MM.1S (cell line): ENCODE measurements around the gene SYNGR4.
A peak's percentile ranks its signal among the peaks of the same experiment; 100 is the strongest.

Source experiments
- DNase-seq: peaks from one replicate; pipeline ENCODE4 v3.0.0-alpha.2; 2015
- H2AFZ ChIP-seq: fragments of 300-600 bp; sonication (generic); 2 replicates; pipeline ENCODE4 v1.6.0; 2016; ENCODE audit warnings: antibody characterized with exemption, low read length
- H3F3A ChIP-seq: fragments of 300-600 bp; sonication (generic); 2 replicates; pipeline ENCODE4 v1.6.1; 2016; ENCODE audit warnings: mild to moderate bottlenecking, antibody characterized with exemption, low read length, moderate library complexity, mixed read lengths; ENCODE audit not compliant: insufficient read depth
- H3K27ac ChIP-seq: fragments of 300-600 bp; sonication (generic); 2 replicates; pipeline ENCODE4 v1.5.1; 2016; ENCODE audit warnings: mild to moderate bottlenecking, low read length
- H3K27me3 ChIP-seq: fragments of 300-600 bp; sonication (generic); replicated peaks from 2 replicates; pipeline ENCODE4 v1.6.0; 2016; ENCODE audit warnings: low read length; ENCODE audit not compliant: insufficient read depth
- H3K36me3 ChIP-seq: fragments of 300-600 bp; sonication (generic); replicated peaks from 2 replicates; pipeline ENCODE4 v1.6.1; 2016; ENCODE audit warnings: mild to moderate bottlenecking, low read length, mixed read lengths; ENCODE audit not compliant: insufficient read depth
- H3K4me1 ChIP-seq: fragments of 300-600 bp; sonication (generic); 2 replicates; pipeline ENCODE4 v1.6.1; 2016; ENCODE audit warnings: low read length, mixed read lengths
- H3K4me2 ChIP-seq: fragments of 300-600 bp; sonication (generic); 2 replicates; pipeline ENCODE4 v1.6.0; 2016; ENCODE audit warnings: low read depth, low read length
- H3K4me3 ChIP-seq: fragments of 300-600 bp; sonication (generic); 2 replicates; pipeline ENCODE4 v1.5.1; 2016; ENCODE audit warnings: low read length, mixed read lengths
- H3K79me2 ChIP-seq: fragments of 300-600 bp; sonication (generic); 2 replicates; pipeline ENCODE4 v1.6.1; 2016; ENCODE audit warnings: mixed run types, low read length, mixed read lengths
- H3K9ac ChIP-seq: fragments of 300-600 bp; sonication (generic); 2 replicates; pipeline ENCODE4 v1.6.1; 2016; ENCODE audit warnings: low read length, mixed read lengths
- H3K9me2 ChIP-seq: fragments of 300-600 bp; sonication (generic); replicated peaks from 2 replicates; pipeline ENCODE4 v1.6.1; 2016; ENCODE audit warnings: mild to moderate bottlenecking, low read length, mixed read lengths; ENCODE audit not compliant: insufficient read depth
- H3K9me3 ChIP-seq: fragments of 300-600 bp; sonication (generic); replicated peaks from 2 replicates; pipeline ENCODE4 v1.6.1; 2016; ENCODE audit warnings: mild to moderate bottlenecking, low read length, mixed read lengths; ENCODE audit not compliant: insufficient read depth
- H4K20me1 ChIP-seq: fragments of 300-600 bp; sonication (generic); 2 replicates; pipeline ENCODE4 v1.6.1; 2016; ENCODE audit warnings: mild to moderate bottlenecking, low read length, moderate library complexity, mixed read lengths; ENCODE audit not compliant: insufficient read depth
- CTCF ChIP-seq: fragments of 300-600 bp; sonication (generic); IDR thresholded peaks from 2 replicates; pipeline ENCODE4 v1.5.1; 2016; ENCODE audit warnings: antibody characterized with exemption, low read length, mixed read lengths
- EZH2 ChIP-seq: fragments of 300-600 bp; sonication (generic); optimal IDR thresholded peaks from 2 replicates; pipeline ENCODE3; 2017; ENCODE audit warnings: low read depth, mild to moderate bottlenecking, antibody characterized with exemption, low read length, mixed read lengths
- EZH2phosphoT487 ChIP-seq: fragments of 300-600 bp; sonication (generic); IDR thresholded peaks from 2 replicates; pipeline ENCODE4 v1.6.1; 2018; ENCODE audit warnings: antibody characterized with exemption, low read length

SYNGR4 gene

DNA sequence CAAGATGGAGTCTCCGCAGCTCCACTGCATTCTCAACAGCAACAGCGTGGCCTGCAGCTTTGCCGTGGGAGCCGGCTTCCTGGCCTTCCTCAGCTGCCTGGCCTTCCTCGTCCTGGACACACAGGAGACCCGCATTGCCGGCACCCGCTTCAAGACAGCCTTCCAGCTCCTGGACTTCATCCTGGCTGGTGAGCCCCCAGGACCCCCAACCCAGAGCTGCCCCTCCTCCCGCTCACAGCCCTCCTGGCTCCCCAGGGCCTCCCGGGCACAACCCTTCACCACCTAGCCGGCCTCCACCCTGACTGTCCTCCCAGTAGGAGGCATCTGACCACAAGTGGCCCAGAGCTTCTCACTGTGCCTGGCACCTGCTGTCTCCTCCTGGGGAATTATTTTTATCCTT lies 9.4 kb downstream of the SYNGR4 start:
- Histone ChIP-seq H3K4me2 (no peak overlapping the region), H3K4me3 (no peak overlapping the region), H3K4me1 (peaks cover 8% of the 10 kb centered on the region), H3K9ac (no peak overlapping the region), H2AFZ (no peak overlapping the region), H3K27ac (no peak overlapping the region), H3K27me3 (no peaks in the 10 kb centered on the region), H3K9me3 (no peaks in the 10 kb centered on the region), H3K79me2 (no peaks in the 10 kb centered on the region), H3K9me2 (no peaks in the 10 kb centered on the region), H3F3A (peaks cover 22% of the 10 kb centered on the region), H3K36me3 (no peaks in the 10 kb centered on the region), H4K20me1 (no peaks in the 10 kb centered on the region)
- no peak for TF ChIP-seq CTCF
- no peak for TF ChIP-seq EZH2
- no peak for TF ChIP-seq EZH2phosphoT487
- DNase-seq = no peak

- H4K20me1 ChIP-seq = no peaks in the 10 kb centered on the region
- no peaks in the 10 kb centered on the region for H3K9me2 ChIP-seq
- H3K79me2 ChIP-seq = peaks cover 15% of the 10 kb centered on the region
- no peak overlapping the region for H2AFZ ChIP-seq
- peaks cover 60% of the 10 kb centered on the region for H3F3A ChIP-seq
- peak overlapping the region; percentile 40; the same call in 1 of the 2 replicates for H3K9ac ChIP-seq
- H3K4me3 ChIP-seq = no peak overlapping the region
- TF ChIP-seq EZH2phosphoT487 (no peak), EZH2 (no peak), CTCF (no peak)
- DNase-seq = peak; percentile 93
- H3K36me3 ChIP-seq = peaks cover 7% of the 10 kb centered on the region; the same call in 1 of the 2 replicates
- no peaks in the 10 kb centered on the region for H3K9me3 ChIP-seq
- H3K4me1 ChIP-seq = peaks cover 32% of the 10 kb centered on the region
- H3K4me2 ChIP-seq = no peak overlapping the region
- H3K27ac ChIP-seq = peak overlapping the region; percentile 95
- no peaks in the 10 kb centered on the region for H3K27me3 ChIP-seq
Measured at GRCh38 chr19:48378194-48378570, 14.0 kb downstream of the SYNGR4 start.

DNA sequence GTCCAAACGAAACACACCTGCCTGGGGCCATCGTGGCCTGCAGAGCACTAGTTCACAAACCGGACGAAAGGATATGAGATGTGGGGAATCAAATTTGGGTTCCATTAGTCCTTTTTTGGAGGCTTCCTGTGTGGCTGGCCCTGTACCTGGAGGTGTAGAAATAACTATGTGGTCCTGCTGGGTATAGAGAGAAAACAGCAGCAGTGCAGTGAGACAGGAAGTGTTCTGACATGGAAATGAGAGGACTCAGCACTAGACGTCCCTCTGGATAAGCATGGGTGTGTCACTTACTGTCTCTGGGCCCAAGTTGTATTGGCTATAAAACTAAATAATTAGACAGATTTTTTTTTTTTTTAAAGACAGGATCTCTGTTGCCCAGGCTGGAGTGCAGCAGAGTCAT lies 14.9 kb downstream of the SYNGR4 start:
- H3F3A ChIP-seq = peaks cover 60% of the 10 kb centered on the region
- peaks cover 24% of the 10 kb centered on the region for H3K79me2 ChIP-seq
- no peak for TF ChIP-seq EZH2
- no peak for TF ChIP-seq EZH2phosphoT487
- TF ChIP-seq CTCF = no peak
- no peaks in the 10 kb centered on the region for H3K9me3 ChIP-seq
- H3K4me2 ChIP-seq = peak overlapping the region; percentile 40; the same call in 1 of the 2 replicates
- peaks cover 36% of the 10 kb centered on the region for H3K4me1 ChIP-seq
- H3K27me3 ChIP-seq = no peaks in the 10 kb centered on the region
- peak overlapping the region; percentile 95 for H3K27ac ChIP-seq
- H3K36me3 ChIP-seq = peaks cover 12% of the 10 kb centered on the region; the same call in 1 of the 2 replicates
- no peak overlapping the region for H2AFZ ChIP-seq
- no peaks in the 10 kb centered on the region for H3K9me2 ChIP-seq
- H3K9ac ChIP-seq = peak overlapping the region; percentile 40
- H4K20me1 ChIP-seq = no peaks in the 10 kb centered on the region
- peak overlapping the region; percentile 7; the same call in 1 of the 2 replicates for H3K4me3 ChIP-seq
- peak; percentile 73 for DNase-seq
